ENCODE data around the gene KCNAB2. TPM values are rescaled to one million over a fixed set of nuclear protein-coding genes. Genes with fewer than 3 reads are reported as not detected.

Gene KCNAB2
- total RNA-seq, 1 donor: 4.0 TPM

DNA sequence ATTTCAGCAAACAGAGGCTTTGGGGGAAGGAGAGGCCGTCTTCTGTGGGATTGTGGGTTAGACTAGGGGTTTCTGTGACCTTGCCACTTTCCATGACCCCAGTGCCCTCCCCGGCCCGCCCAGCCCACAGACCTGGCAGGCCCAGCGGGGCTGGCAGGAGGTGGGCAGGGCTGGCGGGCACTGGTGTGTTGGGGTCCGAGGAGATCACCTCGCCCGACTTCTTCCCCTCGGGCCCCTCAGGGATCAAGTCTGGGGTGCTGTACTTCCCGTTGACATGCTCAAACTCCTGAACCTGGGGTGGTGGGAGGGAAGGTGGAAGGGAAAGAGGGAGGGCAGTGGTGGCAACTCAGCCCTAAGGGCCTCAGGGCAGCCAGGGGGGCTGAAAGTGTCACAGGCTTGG lies 78.1 kb downstream of the KCNAB2 start:
- no peak for DNase-seq (ENCODE audit: low read depth)
- TF ChIP-seq, protein P1, sequence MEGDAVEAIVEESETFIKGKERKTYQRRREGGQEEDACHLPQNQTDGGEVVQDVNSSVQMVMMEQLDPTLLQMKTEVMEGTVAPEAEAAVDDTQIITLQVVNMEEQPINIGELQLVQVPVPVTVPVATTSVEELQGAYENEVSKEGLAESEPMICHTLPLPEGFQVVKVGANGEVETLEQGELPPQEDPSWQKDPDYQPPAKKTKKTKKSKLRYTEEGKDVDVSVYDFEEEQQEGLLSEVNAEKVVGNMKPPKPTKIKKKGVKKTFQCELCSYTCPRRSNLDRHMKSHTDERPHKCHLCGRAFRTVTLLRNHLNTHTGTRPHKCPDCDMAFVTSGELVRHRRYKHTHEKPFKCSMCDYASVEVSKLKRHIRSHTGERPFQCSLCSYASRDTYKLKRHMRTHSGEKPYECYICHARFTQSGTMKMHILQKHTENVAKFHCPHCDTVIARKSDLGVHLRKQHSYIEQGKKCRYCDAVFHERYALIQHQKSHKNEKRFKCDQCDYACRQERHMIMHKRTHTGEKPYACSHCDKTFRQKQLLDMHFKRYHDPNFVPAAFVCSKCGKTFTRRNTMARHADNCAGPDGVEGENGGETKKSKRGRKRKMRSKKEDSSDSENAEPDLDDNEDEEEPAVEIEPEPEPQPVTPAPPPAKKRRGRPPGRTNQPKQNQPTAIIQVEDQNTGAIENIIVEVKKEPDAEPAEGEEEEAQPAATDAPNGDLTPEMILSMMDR (IDR thresholded peaks at IDR 0.05; ENCODE audit: insufficient read depth, low read length): no peak
- H3K4me3 ChIP-seq (ENCODE audit: low read depth, low read length): no peak overlapping the region

DNA sequence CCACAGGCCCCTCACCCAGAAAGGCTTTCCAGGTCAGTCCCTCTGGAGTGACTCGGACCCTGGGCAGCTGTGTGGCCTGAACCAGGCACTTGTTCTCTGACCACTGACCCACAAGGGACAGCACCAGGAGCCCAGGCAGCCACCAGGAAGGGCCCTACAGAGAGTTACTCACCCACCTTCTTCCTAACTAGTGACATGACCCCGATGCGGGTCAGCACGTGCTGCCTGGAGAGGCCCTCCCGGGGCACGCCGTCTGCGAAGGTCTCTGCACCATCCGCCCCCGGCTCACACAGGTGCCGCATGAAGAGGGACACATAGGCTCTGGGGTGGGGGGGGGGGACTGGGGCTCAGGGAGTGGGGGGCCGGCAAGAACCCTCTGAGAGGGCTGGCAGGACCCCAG lies 78.7 kb downstream of the KCNAB2 start:
- DNase-seq (ENCODE audit: low read depth): no peak
- no peak overlapping the region for H3K4me3 ChIP-seq (ENCODE audit: low read depth, low read length)
- TF ChIP-seq, protein P1 (IDR thresholded peaks at IDR 0.05; ENCODE audit: insufficient read depth, low read length): no peak

GRCh38 chr1:6124746-6125365 lies 79.2 kb downstream of the KCNAB2 start:
- no peak overlapping the region for H3K4me3 ChIP-seq (ENCODE audit: low read depth, low read length)
- TF ChIP-seq, protein P1 (IDR thresholded peaks at IDR 0.05; ENCODE audit: insufficient read depth, low read length): no peak
- DNase-seq (ENCODE audit: low read depth): no peak

- no peak for DNase-seq (ENCODE audit: low read depth)
- TF ChIP-seq, protein P1 (IDR thresholded peaks at IDR 0.05; ENCODE audit: insufficient read depth, low read length): no peak
- no peak overlapping the region for H3K4me3 ChIP-seq (ENCODE audit: low read depth, low read length)
These were observed 79.7 kb downstream of the KCNAB2 start for GRCh38 chr1:6125366-6125765.

GRCh38 chr1:6126028-6126427 lies 80.3 kb downstream of the KCNAB2 start:
- no peak overlapping the region for H3K4me3 ChIP-seq (ENCODE audit: low read depth, low read length)
- TF ChIP-seq, protein P1 (IDR thresholded peaks at IDR 0.05; ENCODE audit: insufficient read depth, low read length): no peak
- DNase-seq (ENCODE audit: low read depth): no peak

- no peak overlapping the region for H3K4me3 ChIP-seq (ENCODE audit: low read depth, low read length)
- TF ChIP-seq, protein P1 (IDR thresholded peaks at IDR 0.05; ENCODE audit: insufficient read depth, low read length): no peak
These were observed 80.9 kb downstream of the KCNAB2 start for GRCh38 chr1:6126521-6127067.

More at GRCh38 chr1:6126521-6127067, 80.9 kb downstream of the KCNAB2 start:
- no peak for DNase-seq (ENCODE audit: low read depth)

All from fibroblast of the aortic adventitia (primary cell).